ENCODE data around the gene NACC2. TPM values are rescaled to one million over a fixed set of nuclear protein-coding genes. Genes with fewer than 3 reads are reported as not detected.

NACC2 gene
- total and polyA plus RNA-seq, 2 of the 8 experiments (the other 6 are each of a cell fraction or from before 2014, with no cell fraction given), result 8.3 to 14.0 TPM

- no peak overlapping the region for H3K4me3 ChIP-seq (ENCODE audit: extremely low read depth in 1 of 4, insufficient read depth in 2 of 4, low read depth in 3 of 4, low read length in 4 of 4)
- H3K4ac ChIP-seq (replicated peaks; ENCODE audit: insufficient read length, low read depth, low read length), result no peak overlapping the region
- H3K79me1 ChIP-seq (ENCODE audit: low read depth, low read length), result peaks cover 3% of the 10 kb centered on the region; the same call in 1 of the 2 replicates
- H2BK15ac ChIP-seq (ENCODE audit: low read length), result no peak overlapping the region
- H4K5ac ChIP-seq (ENCODE audit: insufficient read length, low read depth, low read length), result no peak overlapping the region
- H2AFZ ChIP-seq (ENCODE audit: low read length), result no peak overlapping the region
- no peak overlapping the region for H3K18ac ChIP-seq (ENCODE audit: extremely low read depth, low read length)
- no peaks in the 10 kb centered on the region for H3K23me2 ChIP-seq (ENCODE audit: low read depth, low read length)
- no peak overlapping the region for H3K27ac ChIP-seq (ENCODE audit: low read depth, low read length)
- no peak for DNase-seq (ENCODE audit: low read depth in 1 of 2, low spot score in 2 of 2)
- H3K9ac ChIP-seq (replicated peaks in 1 of 4; ENCODE audit: extremely low read depth in 1 of 4, low read depth in 3 of 4, low read length in 3 of 4), result no peak overlapping the region
- H2BK5ac ChIP-seq (ENCODE audit: low read depth, low read length), result peak overlapping the region; percentile 66
- POLR2A ChIA-PET (ENCODE audit: partially characterized antibody), result no interaction called here
- no peak overlapping the region; the same call in 1 of the 2 replicates for H2AK5ac ChIP-seq (ENCODE audit: low read depth, low read length)
- WGBS, 2 experiments (ENCODE audit: extremely low coverage in 1 of 2, insufficient coverage in 1 of 2, insufficient read length in 1 of 2, insufficient replicate concordance in 2 of 2, low coverage in 1 of 2, low lambda C conversion rate in 2 of 2, missing lambda C conversion rate in 1 of 2), result 96% methylated on average over 20 of the region's 22 CpGs; no CpG with 5 or more reads in 1 of the 2 experiments
- no peaks in the 10 kb centered on the region for H3K9me3 ChIP-seq (ENCODE audit: insufficient read depth in 2 of 2, low read depth in 1 of 2, low read length in 1 of 2)
- H3K27me3 ChIP-seq (replicated peaks in 1 of 4; ENCODE audit: control insufficient read depth in 3 of 4, extremely low read depth in 1 of 4, insufficient read depth in 3 of 4, low read length in 3 of 4), result no peaks in the 10 kb centered on the region
- peaks cover 0 to 6% of the 10 kb centered on the region in 2 experiments for H4K20me1 ChIP-seq (replicated peaks in 1 of 2; ENCODE audit: control insufficient read depth in 1 of 2, insufficient read depth in 2 of 2, low read length in 2 of 2)
- H2BK20ac ChIP-seq (ENCODE audit: low read length), result no peak overlapping the region
- no peak overlapping the region for H2BK120ac ChIP-seq (replicated peaks; ENCODE audit: low read depth, low read length)
- no peak overlapping the region for H3K4me2 ChIP-seq (ENCODE audit: insufficient read depth in 1 of 2, low read depth in 2 of 2, low read length in 2 of 2)
- no peak for FAIRE-seq
- H3K36me3 ChIP-seq (ENCODE audit: control insufficient read depth in 2 of 4, insufficient read depth in 4 of 4, low read length in 3 of 4), result no peaks in the 10 kb centered on the region; a peak in 1 of 8 replicates
- no peak overlapping the region for H4K8ac ChIP-seq (ENCODE audit: extremely low read depth, insufficient read depth, low read length)
- no peaks in the 10 kb centered on the region; a peak in 1 of 4 replicates for H3K79me2 ChIP-seq (ENCODE audit: control insufficient read depth in 1 of 2, insufficient read depth in 2 of 2, low read length in 2 of 2)
- H3K14ac ChIP-seq (ENCODE audit: insufficient read length), result no peak overlapping the region
- H3K4me1 ChIP-seq (replicated peaks in 1 of 4; ENCODE audit: control insufficient read depth in 3 of 4, insufficient read depth in 4 of 4, low read length in 3 of 4), result peaks cover 0 to 50% (median 25%) of the 10 kb centered on the region in 4 experiments; a peak in 6 of 7 replicates
- no peak overlapping the region for H3K23ac ChIP-seq (ENCODE audit: insufficient read length)
- H3K56ac ChIP-seq (replicated peaks; ENCODE audit: insufficient read length, low read depth, low read length), result no peak overlapping the region
- peak overlapping the region; percentile 51 for H4K91ac ChIP-seq (replicated peaks; ENCODE audit: insufficient read length, low read length)
- no peak overlapping the region for H2BK12ac ChIP-seq (ENCODE audit: low read depth, low read length)
- CTCF ChIA-PET (ENCODE audit: partially characterized antibody), result interaction anchor here (1.0 to 1.6 kb wide), 2 partner anchors 27 to 37 kb away, joined by 3 read pairs; no protein-coding TSS in a partner anchor
- TF ChIP-seq SAP30 (IDR thresholded peaks at IDR 0.05; ENCODE audit: insufficient read depth, insufficient replicate concordance, low read length), result no peak
- no peak for TF ChIP-seq RFX5 (IDR thresholded peaks at IDR 0.05; ENCODE audit: borderline replicate concordance, low read depth, low read length)
- TF ChIP-seq EP300 (IDR thresholded peaks at IDR 0.05; ENCODE audit: borderline replicate concordance in 1 of 2, low read depth in 2 of 2, low read length in 2 of 2), result no peak
- TF ChIP-seq USF2 (IDR thresholded peaks at IDR 0.05; ENCODE audit: low read length), result no peak
- no peak for TF ChIP-seq CREB1 (IDR thresholded peaks at IDR 0.05)
These were observed 82.0 kb downstream of the NACC2 start for GRCh38 chr9:136013116-136013515.
